Tibial nerve (tissue), 4 donors: ENCODE measurements around the gene NPEPPS. TPM values are rescaled to one million over a fixed set of nuclear protein-coding genes. Genes with fewer than 3 reads are reported as not detected.

Source experiments
- DNase-seq, 2 donors: peaks; one replicate each; pipeline ENCODE4 v3.0.0-alpha.2; 2019; ENCODE audit warnings: low spot score in 2 of 2
- H3K27ac ChIP-seq, 4 donors: fragments of 200-600 bp; sonication (generic) in 3 of 4; one replicate each; pipeline ENCODE4 v1.5.1; 2017 to 2019; ENCODE audit warnings: mild to moderate bottlenecking in 1 of 4
- H3K27me3 ChIP-seq, 2 donors: fragments of 200-600 bp; sonication (generic) in 1 of 2; one replicate each; pipeline versions ENCODE4 v1.5.1 to v1.6.0; 2017 to 2019
- H3K36me3 ChIP-seq, 3 donors: fragments of 200-600 bp; sonication (generic); one replicate each; pipeline ENCODE4 v1.5.1; 2018 to 2019
- H3K4me1 ChIP-seq, 4 donors: fragments of 200-600 bp; sonication (generic) in 3 of 4; one replicate each; pipeline ENCODE4 v1.5.1; 2017 to 2019
- H3K4me3 ChIP-seq, 4 donors: fragments of 200-600 bp; sonication (generic) in 3 of 4; one replicate each; pipeline ENCODE4 v1.5.1; 2017 to 2019; ENCODE audit warnings: mild to moderate bottlenecking in 1 of 4, moderate library complexity in 1 of 4
- H3K9me3 ChIP-seq, 4 donors: fragments of 200-600 bp; sonication (generic) in 3 of 4; one replicate each; pipeline ENCODE4 v1.5.1; 2017 to 2019
- CTCF ChIP-seq, 5 experiments: fragments of 200-600 bp in 3 of 5; fragments of 450-650 bp in 2 of 5; sonication (generic) in 3 of 5; IDR thresholded peaks; one replicate each; pipeline ENCODE4 v1.5.1; 2016 to 2019; ENCODE audit warnings: antibody characterized with exemption in 5 of 5, mild to moderate bottlenecking in 3 of 5, moderate library complexity in 2 of 5
- EP300 ChIP-seq, 2 donors: sonication (generic); formaldehyde crosslinking; IDR thresholded peaks; one replicate each; pipeline ENCODE4 v1.6.1; 2017; ENCODE audit warnings: antibody characterized with exemption in 2 of 2, mild to moderate bottlenecking in 1 of 2
- POLR2A ChIP-seq, 2 donors: fragments of 450-650 bp; IDR thresholded peaks; one replicate each; pipeline ENCODE4 v1.6.1; 2017; ENCODE audit warnings: antibody characterized with exemption in 2 of 2, mild to moderate bottlenecking in 2 of 2, moderate library complexity in 2 of 2
- WGBS, 2 donors: methylation state at CpG; one replicate each; pipeline ENCODE4 v1.1.5; 2018; 5-methylcytosine and 5-hydroxymethylcytosine counted together
- total RNA-seq, 4 donors: library from RNA; depleted of rRNA; stranded (reverse); fragments of >200 nt; gene quantifications; one replicate each; pipeline ENCODE4 v1.1.0, GENCODE V29; 2016

NPEPPS gene
- total RNA-seq, 4 donors from 2014 or later = 102 to 118 (median 115) TPM

- no peaks in the 10 kb centered on the region for H3K27me3 ChIP-seq
- no peaks in the 10 kb centered on the region for H3K9me3 ChIP-seq
- DNase-seq = peak; percentile 83 to 88
- peak in 1 of 2 donors; percentile 50 for TF ChIP-seq EP300 (IDR thresholded peaks at IDR 0.05)
- no peak for TF ChIP-seq POLR2A (IDR thresholded peaks at IDR 0.05)
- TF ChIP-seq CTCF (IDR thresholded peaks at IDR 0.05) = peak in 2 of 5 experiments; percentile 10 to 34
- H3K27ac ChIP-seq = peak overlapping the region; percentile 84 to 99 (median 96)
- peak overlapping the region; percentile 66 to 97 (median 94) for H3K4me3 ChIP-seq
- H3K36me3 ChIP-seq = peaks cover 0 to 42% (median 7%) of the 10 kb centered on the region in 3 donors
- WGBS, 2 donors = 1 to 3% methylated on average over 15 to 38 of the region's 39 CpGs
- peaks cover 0 to 69% (median 28%) of the 10 kb centered on the region in 4 donors for H3K4me1 ChIP-seq
Measured at GRCh38 chr17:47650525-47651522, 119.9 kb downstream of the NPEPPS start.

GRCh38 chr17:47651704-47652103 is 120.8 kb downstream of the NPEPPS start:
- H3K4me1 ChIP-seq = peaks cover 0 to 71% (median 28%) of the 10 kb centered on the region in 4 donors
- no peaks in the 10 kb centered on the region for H3K9me3 ChIP-seq
- no peak for TF ChIP-seq CTCF (IDR thresholded peaks at IDR 0.05)
- TF ChIP-seq POLR2A (IDR thresholded peaks at IDR 0.05) = no peak
- no peak for TF ChIP-seq EP300 (IDR thresholded peaks at IDR 0.05)
- H3K27me3 ChIP-seq = no peaks in the 10 kb centered on the region
- peaks cover 0 to 51% (median 13%) of the 10 kb centered on the region in 3 donors for H3K36me3 ChIP-seq
- no peak overlapping the region for H3K27ac ChIP-seq
- DNase-seq = no peak
- 47 to 51% methylated on average over 2 of the region's 2 CpGs for WGBS, 2 donors
- H3K4me3 ChIP-seq = no peak overlapping the region

DNA sequence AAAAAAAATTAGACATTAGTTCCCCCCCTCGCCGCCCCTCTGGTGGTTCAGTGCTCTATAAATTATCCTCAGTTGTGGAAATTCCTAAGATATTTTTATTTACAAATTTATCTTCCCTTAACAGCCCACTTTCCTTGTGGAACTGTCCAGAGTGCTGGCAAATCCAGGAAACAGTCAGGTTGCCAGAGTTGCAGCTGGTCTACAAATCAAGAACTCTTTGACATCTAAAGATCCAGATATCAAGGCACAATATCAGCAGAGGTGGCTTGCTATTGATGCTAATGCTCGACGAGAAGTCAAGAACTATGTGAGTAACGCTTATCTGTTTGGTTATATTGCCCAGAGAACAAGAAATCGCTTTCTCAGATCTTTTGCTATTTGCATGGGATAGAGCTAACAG is 121.7 kb downstream of the NPEPPS start:
- H3K4me1 ChIP-seq = peaks cover 0 to 69% (median 28%) of the 10 kb centered on the region in 4 donors
- no peaks in the 10 kb centered on the region for H3K27me3 ChIP-seq
- WGBS, 2 donors = 86 to 89% methylated on average over 6 of the region's 6 CpGs
- no peak for DNase-seq
- no peak overlapping the region for H3K27ac ChIP-seq
- no peak overlapping the region for H3K4me3 ChIP-seq
- peaks cover 0 to 59% (median 16%) of the 10 kb centered on the region in 3 donors for H3K36me3 ChIP-seq
- H3K9me3 ChIP-seq = no peaks in the 10 kb centered on the region
- TF ChIP-seq POLR2A (IDR thresholded peaks at IDR 0.05) (no peak), CTCF (IDR thresholded peaks at IDR 0.05) (no peak), EP300 (IDR thresholded peaks at IDR 0.05) (no peak)

DNA sequence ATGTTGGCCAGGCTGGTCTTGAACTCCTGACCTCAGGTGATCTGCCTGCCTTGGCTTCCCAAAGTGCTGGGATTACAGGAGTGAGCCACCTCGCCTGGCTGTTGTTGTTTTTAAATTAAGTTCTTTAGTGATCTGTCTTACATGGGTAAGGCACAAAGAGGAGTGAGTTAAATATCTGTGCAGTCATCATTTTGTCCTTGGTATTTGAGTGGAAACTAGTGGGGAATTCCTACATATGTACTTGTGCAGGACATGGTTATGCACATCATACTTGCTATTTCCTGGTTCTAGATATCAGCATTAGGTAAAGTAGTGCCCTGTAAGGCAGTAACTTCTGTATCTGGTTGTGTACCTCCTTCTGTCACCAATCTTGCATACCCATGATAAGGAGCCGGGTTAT is 122.5 kb downstream of the NPEPPS start:
- Histone ChIP-seq H3K36me3 (peaks cover 4 to 68% (median 25%) of the 10 kb centered on the region in 3 donors), H3K27me3 (no peaks in the 10 kb centered on the region), H3K4me3 (no peak overlapping the region), H3K4me1 (peaks cover 0 to 60% (median 24%) of the 10 kb centered on the region in 4 donors), H3K27ac (no peak overlapping the region), H3K9me3 (no peaks in the 10 kb centered on the region)
- TF ChIP-seq CTCF (IDR thresholded peaks at IDR 0.05) (no peak), POLR2A (IDR thresholded peaks at IDR 0.05) (no peak), EP300 (IDR thresholded peaks at IDR 0.05) (no peak)
- DNase-seq = no peak
- 85 to 93% methylated on average over 2 of the region's 2 CpGs for WGBS, 2 donors

GRCh38 chr17:47654991-47655390 is 124.1 kb downstream of the NPEPPS start:
- Histone ChIP-seq H3K36me3 (peaks cover 4 to 84% (median 32%) of the 10 kb centered on the region in 3 donors), H3K4me1 (peaks cover 0 to 63% (median 21%) of the 10 kb centered on the region in 4 donors), H3K4me3 (no peak overlapping the region), H3K9me3 (no peaks in the 10 kb centered on the region), H3K27ac (no peak overlapping the region), H3K27me3 (no peaks in the 10 kb centered on the region)
- DNase-seq = no peak
- TF ChIP-seq EP300 (IDR thresholded peaks at IDR 0.05) (no peak), CTCF (IDR thresholded peaks at IDR 0.05) (no peak), POLR2A (IDR thresholded peaks at IDR 0.05) (no peak)
- WGBS, 2 donors = 48 to 53% methylated on average over 6 of the region's 6 CpGs
